GM06990 (cell line): ENCODE results near the gene PHC1.

Experiments
- DNase-seq: peaks from one replicate; pipeline ENCODE4 v3.0.0-alpha.2; 2011; ENCODE audit not compliant: insufficient read length; ENCODE audit errors: extremely low read depth
- H3K27me3 ChIP-seq: replicated peaks from 2 replicates; pipeline ENCODE4 v1.6.0; 2011; ENCODE audit warnings: low read length; ENCODE audit not compliant: control insufficient read depth, insufficient read depth
- H3K36me3 ChIP-seq: 2 replicates; pipeline ENCODE4 v1.5.1; 2011; ENCODE audit warnings: low read length; ENCODE audit not compliant: control insufficient read depth, insufficient read depth
- H3K4me3 ChIP-seq: replicated peaks from 2 replicates; pipeline ENCODE4 v1.5.1; 2011; ENCODE audit warnings: low read depth, mild to moderate bottlenecking, control low read depth, low read length
- CTCF ChIP-seq: IDR thresholded peaks from 2 replicates; pipeline ENCODE4 v1.5.1; 2011; ENCODE audit warnings: low read length, control low read depth, mild to moderate bottlenecking, inconsistent platforms; ENCODE audit not compliant: insufficient read depth, poor library complexity, severe bottlenecking

Gene PHC1

GRCh38 chr12:8949342-8950220 lies 35.3 kb downstream of the PHC1 start, which contains the start of gene M6PR:
Gene M6PR (minus strand): TSS chr12:8949645. CDS start chr12:8946404, 3,241 bp downstream.
- no peaks in the 10 kb centered on the region for H3K27me3 ChIP-seq
- H3K4me3 ChIP-seq = peak within 1 kb of the TSS; percentile 93
- peak; percentile 84 for TF ChIP-seq CTCF
- H3K36me3 ChIP-seq = peaks cover 4% of the 10 kb centered on the region
- peak; percentile 98 for DNase-seq

- peak overlapping the region; percentile 93 for H3K4me3 ChIP-seq
- peaks cover 2% of the 10 kb centered on the region for H3K36me3 ChIP-seq
- no peak for TF ChIP-seq CTCF
- H3K27me3 ChIP-seq = no peaks in the 10 kb centered on the region
- no peak for DNase-seq
These were observed 35.9 kb downstream of the PHC1 start for GRCh38 chr12:8950221-8950527.

GRCh38 chr12:8950702-8951478 lies 36.6 kb downstream of the PHC1 start:
- Histone ChIP-seq H3K36me3 (no peaks in the 10 kb centered on the region), H3K27me3 (no peaks in the 10 kb centered on the region), H3K4me3 (peak overlapping the region; percentile 93)
- DNase-seq = no peak
- TF ChIP-seq CTCF = no peak

- Histone ChIP-seq H3K36me3 (no peaks in the 10 kb centered on the region), H3K27me3 (no peaks in the 10 kb centered on the region), H3K4me3 (no peak overlapping the region)
- no peak for TF ChIP-seq CTCF
- DNase-seq = no peak
These were observed 37.4 kb downstream of the PHC1 start for GRCh38 chr12:8951744-8952143.

GRCh38 chr12:8953773-8954402 lies 39.6 kb downstream of the PHC1 start:
- Histone ChIP-seq H3K27me3 (no peaks in the 10 kb centered on the region), H3K4me3 (no peak overlapping the region), H3K36me3 (no peaks in the 10 kb centered on the region)
- no peak for DNase-seq
- TF ChIP-seq CTCF = no peak
